SK-N-MC (cell line): ENCODE results near the gene GCNT3.

ENCODE experiments used
- EZH2 ChIP-seq: fragments of 200-600 bp; sonication (generic); IDR thresholded peaks from one replicate; pipeline ENCODE4 v1.6.1; 2017; ENCODE audit warnings: antibody characterized with exemption
- FOXP2 ChIP-seq: optimal IDR thresholded peaks from 2 replicates; pipeline ENCODE3; 2011; ENCODE audit warnings: mild to moderate bottlenecking, moderate library complexity; ENCODE audit not compliant: insufficient read depth; ENCODE audit errors: extremely low read length, control extremely low read depth
- POLR2AphosphoS5 ChIP-seq: IDR thresholded peaks from 2 replicates; pipeline ENCODE4 v1.6.1; 2012; ENCODE audit warnings: mild to moderate bottlenecking, low read depth, low read length, borderline replicate concordance

- no peak for TF ChIP-seq POLR2AphosphoS5
- no peak for TF ChIP-seq EZH2
- no peak for TF ChIP-seq FOXP2
Observed at GRCh38 chr15:59632714-59633113, 21.1 kb downstream of the GCNT3 start.
